Endothelial cell of umbilical vein (primary cell): ENCODE measurements around the gene GLI3. TPM values are rescaled to one million over a fixed set of nuclear protein-coding genes. Genes with fewer than 3 reads are reported as not detected.

Experiments
- BruUV-seq: library from RNA; stranded (reverse); fragments of 400-500 nt; replicated peaks from 2 replicates; lab custom pipeline; 2021; lab: Mats Ljungman, UMichigan
- CTCF ChIA-PET: fragments of 300-600, 350-600 bp; sonication (Branson Sonifier 250); formaldehyde crosslinking; loops from one replicate; lab custom pipeline; 2021; ENCODE audit warnings: antibody characterized with exemption, inconsistent platforms; lab: Charles Lee
- POLR2A ChIA-PET: fragments of 300-600, 350-600 bp; sonication (Branson Sonifier 250); formaldehyde crosslinking; loops from one replicate; lab custom pipeline; 2021; ENCODE audit warnings: antibody characterized with exemption, inconsistent platforms; lab: Charles Lee
- DNase-seq: peaks from one replicate; pipeline ENCODE4 v3.0.0-alpha.2; 2011; ENCODE audit warnings: low read depth, low spot score
- FAIRE-seq: peaks from 2 replicates; lab custom pipeline; 2011; peaks lifted over from hg19 to GRCh38; lab: Jason Lieb, UNC
- H2AFZ ChIP-seq: 2 replicates; pipeline ENCODE4 v1.6.0; 2012; ENCODE audit warnings: low read depth, low read length, control low read depth, inconsistent platforms
- H3K27ac ChIP-seq: 2 replicates; pipeline ENCODE4 v1.5.1; 2011; ENCODE audit warnings: low read depth, mild to moderate bottlenecking, control low read depth, low read length, moderate library complexity; ENCODE audit not compliant: insufficient read depth
- H3K27me3 ChIP-seq, 2 experiments: 2 replicates each; pipeline versions ENCODE4 v1.6.0 to v1.6.1; 2011; ENCODE audit warnings: low read length in 2 of 2, mixed read lengths in 1 of 2; ENCODE audit not compliant: control insufficient read depth in 2 of 2, insufficient read depth in 2 of 2
- H3K36me3 ChIP-seq, 2 experiments: 2 replicates in 1 of 2; 3 replicates in 1 of 2; pipeline ENCODE4 v1.5.1; 2011; ENCODE audit warnings: low read length in 2 of 2, mild to moderate bottlenecking in 1 of 2, moderate library complexity in 1 of 2; ENCODE audit not compliant: control insufficient read depth in 2 of 2, insufficient read depth in 2 of 2; ENCODE audit errors: extremely low read depth in 1 of 2
- H3K4me1 ChIP-seq: 3 replicates; pipeline ENCODE4 v1.5.1; 2011; ENCODE audit warnings: mild to moderate bottlenecking, low read length; ENCODE audit not compliant: control insufficient read depth, insufficient read depth; ENCODE audit errors: extremely low read depth
- H3K4me2 ChIP-seq: 2 replicates; pipeline ENCODE4 v1.6.1; 2011; ENCODE audit warnings: low read length, control low read depth, mixed read lengths; ENCODE audit not compliant: insufficient read depth
- H3K4me3 ChIP-seq, 3 experiments: fragments of 200-600 bp in 1 of 3; sonication (generic), shearing (Covaris generic) in 1 of 3; replicated peaks in 1 of 3; 2 replicates each; pipeline ENCODE4 v1.5.1; 2011 to 2016; ENCODE audit warnings: control low read depth in 3 of 3, low read length in 3 of 3, mild to moderate bottlenecking in 2 of 3, inconsistent platforms in 1 of 3, low read depth in 1 of 3, moderate library complexity in 1 of 3; ENCODE audit not compliant: insufficient read depth in 1 of 3
- H3K79me2 ChIP-seq: 2 replicates; pipeline ENCODE4 v1.6.0; 2012; ENCODE audit warnings: low read length, inconsistent platforms; ENCODE audit not compliant: control insufficient read depth, insufficient read depth
- H3K9ac ChIP-seq: replicated peaks from 2 replicates; pipeline ENCODE3; 2011; ENCODE audit warnings: low read length, control low read depth; ENCODE audit not compliant: insufficient read depth; ENCODE audit errors: extremely low read depth
- H3K9me1 ChIP-seq: replicated peaks from 3 replicates; pipeline ENCODE4 v1.6.0; 2011; ENCODE audit warnings: mild to moderate bottlenecking, low read length; ENCODE audit not compliant: control insufficient read depth, insufficient read depth; ENCODE audit errors: extremely low read depth
- H3K9me3 ChIP-seq: replicated peaks from 2 replicates; pipeline ENCODE4 v1.5.1; 2012; ENCODE audit warnings: low read length, inconsistent platforms; ENCODE audit not compliant: control insufficient read depth, insufficient read depth
- H4K20me1 ChIP-seq: replicated peaks from 2 replicates; pipeline ENCODE3; 2011; ENCODE audit warnings: mild to moderate bottlenecking, low read length; ENCODE audit not compliant: control insufficient read depth, insufficient read depth; ENCODE audit errors: extremely low read depth
- CTCF ChIP-seq, 2 donors: IDR thresholded peaks; 1 replicate in 1 of 2; 2 replicates in 1 of 2; pipeline ENCODE4 v1.5.1; 2011; ENCODE audit warnings: low read length in 2 of 2, mild to moderate bottlenecking in 2 of 2, moderate library complexity in 2 of 2, control low read depth in 1 of 2, inconsistent platforms in 1 of 2, low read depth in 1 of 2; ENCODE audit not compliant: insufficient read depth in 1 of 2; ENCODE audit errors: extremely low read depth in 1 of 2
- EZH2 ChIP-seq: IDR thresholded peaks from 2 replicates; pipeline ENCODE4 v1.6.1; 2012; ENCODE audit warnings: borderline replicate concordance, low read depth, mild to moderate bottlenecking, moderate library complexity, low read length, inconsistent platforms; ENCODE audit not compliant: severe bottlenecking
- FOS ChIP-seq: IDR thresholded peaks from 2 replicates; pipeline ENCODE4 v1.6.1; 2011; ENCODE audit warnings: mild to moderate bottlenecking, low read length, moderate library complexity, borderline replicate concordance; ENCODE audit not compliant: insufficient read depth
- GATA2 ChIP-seq: IDR thresholded peaks from 2 replicates; pipeline ENCODE4 v1.7.0; 2011; ENCODE audit warnings: low read depth, mild to moderate bottlenecking, moderate library complexity, mixed read lengths, low read length; ENCODE audit not compliant: insufficient read length, insufficient read depth
- JUN ChIP-seq: IDR thresholded peaks from 2 replicates; pipeline ENCODE4 v1.6.1; 2011; ENCODE audit warnings: borderline replicate concordance, low read depth; ENCODE audit not compliant: insufficient read length, insufficient read depth
- MAX ChIP-seq: IDR thresholded peaks from 2 replicates; pipeline ENCODE4 v1.6.1; 2011; ENCODE audit not compliant: insufficient read depth, insufficient read length
- MYC ChIP-seq: IDR thresholded peaks from one replicate; pipeline ENCODE4 v1.6.1; 2011; ENCODE audit warnings: mild to moderate bottlenecking, low read depth, low read length
- POLR2A ChIP-seq: IDR thresholded peaks from 2 replicates; pipeline ENCODE4 v1.6.1; 2012; ENCODE audit warnings: low read depth, mild to moderate bottlenecking, control low read depth, low read length
- POLR2AphosphoS5 ChIP-seq: IDR thresholded peaks from 2 replicates; pipeline ENCODE4 v1.6.1; 2012; ENCODE audit warnings: low read depth, mild to moderate bottlenecking, control low read depth, low read length, moderate library complexity; ENCODE audit not compliant: insufficient read depth
- dilution Hi-C: fragments of 300-500 bp; cut with MboI; formaldehyde crosslinking; loops from one replicate; pipeline ENCODE4 v1.15.0; 2019; ENCODE audit warnings: low sequenced_read_pairs; ENCODE audit not compliant: extremely low pct_ligation_motif_present
- intact Hi-C: fragments of 100-400 bp; cut with micrococcal nuclease; formaldehyde crosslinking; loops from one replicate; pipeline ENCODE4 v1.10.0; 2022
- polyA plus RNA-seq, 4 experiments: library from polyadenylated mRNA; depleted of rRNA in 3 of 4; stranded (reverse) in 3 of 4; unstranded in 1 of 4; fragments of >200 nt; gene quantifications; 2 replicates each; pipeline versions ENCODE4 v1.2.1 to v1.2.3, GENCODE V29; 2011 to 2012; ENCODE audit warnings: missing spikeins in 1 of 4
- total RNA-seq: library from RNA; stranded (reverse); gene quantifications from 2 replicates; pipeline ENCODE4 v1.2.3, GENCODE V29; 2021

The GLI3 gene
- total and polyA plus RNA-seq, 2 donors (not counting 3 experiments of a cell fraction or from before 2014, with no cell fraction given) = 6.0 to 24.9 TPM

- intact Hi-C loops = no loop called here
- BruUV-seq = no TSS peak
- Histone ChIP-seq H3K4me1 (peaks cover 32% of the 10 kb centered on the region), H3K9me3 (no peaks in the 10 kb centered on the region), H3K9ac (no peak overlapping the region), H3K27me3 (no peaks in the 10 kb centered on the region), H3K79me2 (no peaks in the 10 kb centered on the region), H3K27ac (no peak overlapping the region), H3K4me2 (no peak overlapping the region), H3K9me1 (no peaks in the 10 kb centered on the region), H2AFZ (no peak overlapping the region), H3K4me3 (no peak overlapping the region), H3K36me3 (no peaks in the 10 kb centered on the region), H4K20me1 (no peaks in the 10 kb centered on the region)
- dilution Hi-C loops = loop anchor here (25.0 kb wide), 1 partner anchor 253 kb away; no protein-coding TSS in a partner anchor
- TF ChIP-seq CTCF (IDR thresholded peaks at IDR 0.05; ENCODE audit: extremely low read depth in 1 of 2, insufficient read depth in 1 of 2, low read depth in 1 of 2, low read length in 2 of 2) (no peak), MYC (no peak), POLR2A (no peak), EZH2 (no peak), POLR2AphosphoS5 (no peak), JUN (no peak), GATA2 (no peak), MAX (no peak), FOS (no peak)
- FAIRE-seq = no peak
- POLR2A ChIA-PET = no interaction called here
- no peak for DNase-seq
- CTCF ChIA-PET = no interaction called here
These were observed 3.4 kb upstream of the GLI3 start for GRCh38 chr7:42240416-42240815.
